SK-N-SH treated with all-trans-retinoic acid at 6 μM for 48 hours (cell line): Measurements from ENCODE around the gene BNC2.
A peak's percentile ranks its signal among the peaks of the same experiment; 100 is the strongest.

Experiments used
- ATAC-seq: fragments of 200-7000 bp; cut with Tn5 transposase; 3 replicates; pipeline ENCODE4 v1.9.1; 2020; ENCODE audit warnings: mild to moderate bottlenecking, moderate library complexity
- ARNTL ChIP-seq: fragments of 450-650 bp; formaldehyde crosslinking; IDR thresholded peaks from 2 replicates; pipeline ENCODE4 v1.5.0; 2020; ENCODE audit warnings: low read depth, mild to moderate bottlenecking, moderate library complexity, borderline replicate concordance
- CSDC2 ChIP-seq: fragments of 250-450 bp; sonication (Bioruptor Pico); IDR thresholded peaks from 2 replicates; pipeline ENCODE4 v1.5.0; 2020; ENCODE audit warnings: mild to moderate bottlenecking, moderate library complexity
- ESRRG ChIP-seq: fragments of 250-450 bp; sonication (Bioruptor Pico); IDR thresholded peaks from 2 replicates; pipeline ENCODE4 v1.6.1; 2021; ENCODE audit warnings: mild to moderate bottlenecking
- GLIS3 ChIP-seq: fragments of 250-450 bp; sonication (Bioruptor Pico); IDR thresholded peaks from 2 replicates; pipeline ENCODE4 v1.5.0; 2020; ENCODE audit warnings: mild to moderate bottlenecking, moderate library complexity
- ISL1 ChIP-seq: fragments of 250-450 bp; sonication (Bioruptor Pico); IDR thresholded peaks from 2 replicates; pipeline ENCODE4 v2.1.2; 2022; ENCODE audit warnings: mild to moderate bottlenecking, moderate library complexity
- OSR1 ChIP-seq: fragments of 250-450 bp; sonication (Bioruptor Pico); IDR thresholded peaks from 2 replicates; pipeline ENCODE4 v1.8.0; 2022; ENCODE audit warnings: moderate library complexity, mild to moderate bottlenecking, inconsistent platforms
- PPARA ChIP-seq: fragments of 250-450 bp; sonication (Bioruptor Pico); IDR thresholded peaks from 2 replicates; pipeline ENCODE4 v1.5.0; 2020; ENCODE audit warnings: mild to moderate bottlenecking, borderline replicate concordance
- RARB ChIP-seq: fragments of 250-450 bp; sonication (Bioruptor Pico); IDR thresholded peaks from 2 replicates; pipeline ENCODE4 v1.8.0; 2021; ENCODE audit warnings: mild to moderate bottlenecking, moderate library complexity
- SNAI2 ChIP-seq: fragments of 250-450 bp; sonication (Bioruptor Pico); IDR thresholded peaks from 2 replicates; pipeline ENCODE4 v1.5.0; 2020; ENCODE audit warnings: mild to moderate bottlenecking, moderate library complexity
- TOX ChIP-seq: fragments of 250-450 bp; sonication (Bioruptor Pico); IDR thresholded peaks from 2 replicates; pipeline ENCODE4 v1.8.0; 2021; ENCODE audit warnings: mild to moderate bottlenecking, moderate library complexity, borderline replicate concordance
- ZC3H10 ChIP-seq: fragments of 250-450 bp; sonication (Bioruptor Pico); IDR thresholded peaks from 2 replicates; pipeline ENCODE4 v1.5.1; 2021; ENCODE audit warnings: mild to moderate bottlenecking, moderate library complexity
- ZFP3 ChIP-seq: fragments of 250-450 bp; sonication (Bioruptor Pico); IDR thresholded peaks from 2 replicates; pipeline ENCODE4 v1.5.0; 2020; ENCODE audit warnings: mild to moderate bottlenecking, moderate library complexity
- ZFP30 ChIP-seq: fragments of 450-650 bp; formaldehyde crosslinking; IDR thresholded peaks from 2 replicates; pipeline ENCODE4 v1.5.0; 2022; ENCODE audit warnings: mild to moderate bottlenecking, moderate library complexity
- ZNF565 ChIP-seq: fragments of 450-650 bp; formaldehyde crosslinking; conservative IDR thresholded peaks from 2 replicates; pipeline ENCODE4 v1.5.0; 2020; ENCODE audit warnings: low read depth, mild to moderate bottlenecking, moderate library complexity
- ZNF70 ChIP-seq: fragments of 450-650 bp; formaldehyde crosslinking; IDR thresholded peaks from 2 replicates; pipeline ENCODE4 v1.5.0; 2020; ENCODE audit warnings: mild to moderate bottlenecking, moderate library complexity
- ZNF8 ChIP-seq: fragments of 450-650 bp; formaldehyde crosslinking; IDR thresholded peaks from 2 replicates; pipeline ENCODE4 v1.5.0; 2020; ENCODE audit warnings: mild to moderate bottlenecking, moderate library complexity
- TF ChIP-seq, protein P1 (sequence below): fragments of 250-450 bp; sonication (Bioruptor Pico); IDR thresholded peaks from 2 replicates; pipeline ENCODE4 v1.8.0; 2020; ENCODE audit warnings: mild to moderate bottlenecking, moderate library complexity, borderline replicate concordance
- TF ChIP-seq, protein P2 (sequence below): fragments of 250-450 bp; sonication (Bioruptor Pico); IDR thresholded peaks from 2 replicates; pipeline ENCODE4 v1.8.0; 2021; ENCODE audit warnings: low read depth, mild to moderate bottlenecking, moderate library complexity, borderline replicate concordance
- TF ChIP-seq, protein P3 (sequence below): fragments of 250-450 bp; sonication (Bioruptor Pico); IDR thresholded peaks from 2 replicates; pipeline ENCODE4 v1.5.1; 2020; ENCODE audit warnings: low read depth, mild to moderate bottlenecking, moderate library complexity
- TF ChIP-seq, protein P4 (sequence below): fragments of 250-450 bp; sonication (Bioruptor Pico); IDR thresholded peaks from 2 replicates; pipeline ENCODE4 v1.5.1; 2021; ENCODE audit warnings: mild to moderate bottlenecking, moderate library complexity
- TF ChIP-seq, protein P5 (sequence below): fragments of 250-450 bp; sonication (Bioruptor Pico); IDR thresholded peaks from 2 replicates; pipeline ENCODE4 v1.5.0; 2020; ENCODE audit warnings: mild to moderate bottlenecking, moderate library complexity

Gene BNC2

DNA sequence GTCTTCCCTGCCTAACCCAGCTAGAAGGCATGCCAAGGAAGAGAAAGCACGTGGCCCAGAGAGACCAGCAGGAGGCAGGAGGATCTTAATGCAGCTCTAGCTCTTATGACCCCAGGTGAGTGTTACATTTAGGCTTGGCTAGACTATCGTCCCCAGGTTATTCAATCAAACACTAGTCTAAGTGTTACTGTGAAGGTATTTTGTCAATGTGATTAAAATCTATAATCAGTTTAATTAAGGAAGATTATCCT, 483.7 kb downstream of the BNC2 start (continued):
- TF ChIP-seq ZNF565 (CRISPR knock-in tag): no peak
- TF ChIP-seq, protein P1, sequence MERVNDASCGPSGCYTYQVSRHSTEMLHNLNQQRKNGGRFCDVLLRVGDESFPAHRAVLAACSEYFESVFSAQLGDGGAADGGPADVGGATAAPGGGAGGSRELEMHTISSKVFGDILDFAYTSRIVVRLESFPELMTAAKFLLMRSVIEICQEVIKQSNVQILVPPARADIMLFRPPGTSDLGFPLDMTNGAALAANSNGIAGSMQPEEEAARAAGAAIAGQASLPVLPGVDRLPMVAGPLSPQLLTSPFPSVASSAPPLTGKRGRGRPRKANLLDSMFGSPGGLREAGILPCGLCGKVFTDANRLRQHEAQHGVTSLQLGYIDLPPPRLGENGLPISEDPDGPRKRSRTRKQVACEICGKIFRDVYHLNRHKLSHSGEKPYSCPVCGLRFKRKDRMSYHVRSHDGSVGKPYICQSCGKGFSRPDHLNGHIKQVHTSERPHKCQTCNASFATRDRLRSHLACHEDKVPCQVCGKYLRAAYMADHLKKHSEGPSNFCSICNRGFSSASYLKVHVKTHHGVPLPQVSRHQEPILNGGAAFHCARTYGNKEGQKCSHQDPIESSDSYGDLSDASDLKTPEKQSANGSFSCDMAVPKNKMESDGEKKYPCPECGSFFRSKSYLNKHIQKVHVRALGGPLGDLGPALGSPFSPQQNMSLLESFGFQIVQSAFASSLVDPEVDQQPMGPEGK (CRISPR knock-in tag): no peak
- TF ChIP-seq, all 23 proteins: peak for 0

DNA sequence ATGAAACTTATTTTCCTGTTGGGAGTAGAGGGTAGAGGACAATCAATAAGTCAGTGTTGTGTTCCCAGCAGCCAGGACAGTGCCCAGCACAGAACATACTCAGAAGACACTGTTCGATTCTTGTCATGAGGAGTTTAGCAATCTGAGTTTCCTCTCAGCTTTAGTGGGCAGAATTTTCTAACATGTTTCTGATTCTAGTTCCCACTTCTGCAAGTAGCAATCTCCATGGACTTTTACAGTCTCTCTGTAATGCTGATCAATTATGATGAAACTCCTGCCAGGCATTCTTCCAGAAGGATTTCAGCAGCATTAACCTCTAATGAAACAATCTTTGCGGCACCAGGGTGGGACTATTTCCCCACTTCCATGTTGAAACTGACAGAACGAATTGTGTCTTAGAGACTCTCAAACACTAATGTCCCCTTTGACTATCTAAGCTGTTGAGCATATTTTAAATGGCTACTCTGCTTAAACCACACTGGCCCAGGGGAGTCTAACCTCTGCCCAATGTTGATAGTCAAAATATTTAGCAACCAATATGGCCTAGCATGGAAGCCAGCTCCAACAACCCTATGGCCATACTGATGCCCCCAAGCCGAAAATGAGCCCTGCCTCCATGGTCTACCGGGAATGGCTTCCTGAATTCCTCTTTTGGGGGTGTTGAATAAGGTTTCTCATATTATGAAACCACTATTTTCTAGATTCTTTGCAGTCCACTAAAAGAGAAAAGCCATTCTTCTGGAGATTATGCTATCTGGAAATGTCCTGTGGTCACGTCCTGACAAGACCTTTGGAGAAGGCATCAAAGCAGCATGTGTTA, 484.3 kb downstream of the BNC2 start:
- peak; percentile 83 for ATAC-seq
- TF ChIP-seq OSR1 (CRISPR knock-in tag) (no peak), ZFP3 (CRISPR knock-in tag) (no peak; the same call in 1 of the 2 replicates), TOX (no peak), ESRRG (CRISPR knock-in tag) (no peak), ZNF565 (CRISPR knock-in tag) (no peak), GLIS3 (CRISPR knock-in tag) (no peak), SNAI2 (CRISPR knock-in tag) (no peak), CSDC2 (CRISPR knock-in tag) (no peak), ZFP30 (CRISPR knock-in tag) (no peak), ZNF8 (CRISPR knock-in tag) (no peak)
- TF ChIP-seq, protein P2, sequence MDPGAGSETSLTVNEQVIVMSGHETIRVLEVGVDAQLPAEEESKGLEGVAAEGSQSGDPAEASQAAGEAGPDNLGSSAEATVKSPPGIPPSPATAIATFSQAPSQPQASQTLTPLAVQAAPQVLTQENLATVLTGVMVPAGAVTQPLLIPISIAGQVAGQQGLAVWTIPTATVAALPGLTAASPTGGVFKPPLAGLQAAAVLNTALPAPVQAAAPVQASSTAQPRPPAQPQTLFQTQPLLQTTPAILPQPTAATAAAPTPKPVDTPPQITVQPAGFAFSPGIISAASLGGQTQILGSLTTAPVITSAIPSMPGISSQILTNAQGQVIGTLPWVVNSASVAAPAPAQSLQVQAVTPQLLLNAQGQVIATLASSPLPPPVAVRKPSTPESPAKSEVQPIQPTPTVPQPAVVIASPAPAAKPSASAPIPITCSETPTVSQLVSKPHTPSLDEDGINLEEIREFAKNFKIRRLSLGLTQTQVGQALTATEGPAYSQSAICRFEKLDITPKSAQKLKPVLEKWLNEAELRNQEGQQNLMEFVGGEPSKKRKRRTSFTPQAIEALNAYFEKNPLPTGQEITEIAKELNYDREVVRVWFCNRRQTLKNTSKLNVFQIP (CRISPR knock-in tag): no peak
- TF ChIP-seq, protein P3, sequence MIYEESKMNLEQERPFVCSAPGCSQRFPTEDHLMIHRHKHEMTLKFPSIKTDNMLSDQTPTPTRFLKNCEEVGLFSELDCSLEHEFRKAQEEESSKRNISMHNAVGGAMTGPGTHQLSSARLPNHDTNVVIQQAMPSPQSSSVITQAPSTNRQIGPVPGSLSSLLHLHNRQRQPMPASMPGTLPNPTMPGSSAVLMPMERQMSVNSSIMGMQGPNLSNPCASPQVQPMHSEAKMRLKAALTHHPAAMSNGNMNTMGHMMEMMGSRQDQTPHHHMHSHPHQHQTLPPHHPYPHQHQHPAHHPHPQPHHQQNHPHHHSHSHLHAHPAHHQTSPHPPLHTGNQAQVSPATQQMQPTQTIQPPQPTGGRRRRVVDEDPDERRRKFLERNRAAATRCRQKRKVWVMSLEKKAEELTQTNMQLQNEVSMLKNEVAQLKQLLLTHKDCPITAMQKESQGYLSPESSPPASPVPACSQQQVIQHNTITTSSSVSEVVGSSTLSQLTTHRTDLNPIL (CRISPR knock-in tag): no peak

DNA sequence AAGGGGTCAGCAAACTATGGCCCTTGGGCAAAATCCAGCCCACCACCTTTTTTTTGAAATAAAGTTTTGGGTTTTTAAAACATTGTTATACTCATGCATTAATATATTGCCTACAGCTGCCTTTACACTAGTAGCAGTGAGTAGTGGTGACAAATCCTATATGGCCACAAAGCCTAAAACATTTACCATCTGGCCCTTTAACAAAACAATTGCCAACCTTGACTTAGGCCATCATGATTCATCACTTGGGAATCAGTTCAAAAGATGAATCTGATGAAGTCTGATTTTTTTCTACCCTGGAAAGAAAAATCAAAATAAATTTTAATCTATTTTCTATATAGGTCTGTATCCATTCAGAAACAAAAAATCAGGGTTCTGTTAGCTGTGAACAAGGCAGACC, 484.9 kb downstream of the BNC2 start:
- TF ChIP-seq ISL1 (CRISPR knock-in tag) (peak; percentile 36; the same call in 1 of the 2 replicates), PPARA (CRISPR knock-in tag) (no peak), RARB (CRISPR knock-in tag) (no peak), OSR1 (CRISPR knock-in tag) (no peak)
- TF ChIP-seq, all 23 proteins: peak for 1
- peak; percentile 92 for ATAC-seq

DNA sequence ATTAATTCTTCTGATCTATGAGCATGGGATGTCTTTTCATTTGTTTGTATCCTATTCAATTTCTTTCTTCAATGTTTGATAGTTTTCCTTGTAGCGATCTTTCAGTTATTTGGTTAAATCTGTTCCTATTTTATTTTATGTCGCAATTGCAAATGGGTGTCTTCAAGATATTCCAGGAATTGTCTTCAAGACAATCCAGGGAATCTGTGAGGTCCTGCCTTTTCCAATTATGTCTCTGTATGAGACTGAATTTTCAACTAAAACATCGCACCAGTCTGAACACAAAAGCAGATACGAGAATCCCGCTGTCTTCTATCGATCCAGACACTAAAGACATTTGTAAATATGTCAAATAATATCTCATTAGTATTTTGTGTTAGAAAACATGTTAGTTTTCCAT, 485.5 kb downstream of the BNC2 start:
- no peak for ATAC-seq
- TF ChIP-seq ZNF565 (CRISPR knock-in tag) (no peak), ISL1 (CRISPR knock-in tag) (no peak), ZNF70 (no peak), ARNTL (CRISPR knock-in tag) (no peak), ZC3H10 (CRISPR knock-in tag) (no peak), ZNF8 (CRISPR knock-in tag) (no peak), TOX (no peak), RARB (CRISPR knock-in tag) (no peak), ZFP30 (CRISPR knock-in tag) (no peak), SNAI2 (CRISPR knock-in tag) (no peak)
- TF ChIP-seq, protein P3 (CRISPR knock-in tag): no peak
- TF ChIP-seq, protein P4, sequence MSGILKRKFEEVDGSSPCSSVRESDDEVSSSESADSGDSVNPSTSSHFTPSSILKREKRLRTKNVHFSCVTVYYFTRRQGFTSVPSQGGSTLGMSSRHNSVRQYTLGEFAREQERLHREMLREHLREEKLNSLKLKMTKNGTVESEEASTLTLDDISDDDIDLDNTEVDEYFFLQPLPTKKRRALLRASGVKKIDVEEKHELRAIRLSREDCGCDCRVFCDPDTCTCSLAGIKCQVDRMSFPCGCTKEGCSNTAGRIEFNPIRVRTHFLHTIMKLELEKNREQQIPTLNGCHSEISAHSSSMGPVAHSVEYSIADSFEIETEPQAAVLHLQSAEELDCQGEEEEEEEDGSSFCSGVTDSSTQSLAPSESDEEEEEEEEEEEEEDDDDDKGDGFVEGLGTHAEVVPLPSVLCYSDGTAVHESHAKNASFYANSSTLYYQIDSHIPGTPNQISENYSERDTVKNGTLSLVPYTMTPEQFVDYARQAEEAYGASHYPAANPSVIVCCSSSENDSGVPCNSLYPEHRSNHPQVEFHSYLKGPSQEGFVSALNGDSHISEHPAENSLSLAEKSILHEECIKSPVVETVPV (CRISPR knock-in tag): no peak
- TF ChIP-seq, protein P5, sequence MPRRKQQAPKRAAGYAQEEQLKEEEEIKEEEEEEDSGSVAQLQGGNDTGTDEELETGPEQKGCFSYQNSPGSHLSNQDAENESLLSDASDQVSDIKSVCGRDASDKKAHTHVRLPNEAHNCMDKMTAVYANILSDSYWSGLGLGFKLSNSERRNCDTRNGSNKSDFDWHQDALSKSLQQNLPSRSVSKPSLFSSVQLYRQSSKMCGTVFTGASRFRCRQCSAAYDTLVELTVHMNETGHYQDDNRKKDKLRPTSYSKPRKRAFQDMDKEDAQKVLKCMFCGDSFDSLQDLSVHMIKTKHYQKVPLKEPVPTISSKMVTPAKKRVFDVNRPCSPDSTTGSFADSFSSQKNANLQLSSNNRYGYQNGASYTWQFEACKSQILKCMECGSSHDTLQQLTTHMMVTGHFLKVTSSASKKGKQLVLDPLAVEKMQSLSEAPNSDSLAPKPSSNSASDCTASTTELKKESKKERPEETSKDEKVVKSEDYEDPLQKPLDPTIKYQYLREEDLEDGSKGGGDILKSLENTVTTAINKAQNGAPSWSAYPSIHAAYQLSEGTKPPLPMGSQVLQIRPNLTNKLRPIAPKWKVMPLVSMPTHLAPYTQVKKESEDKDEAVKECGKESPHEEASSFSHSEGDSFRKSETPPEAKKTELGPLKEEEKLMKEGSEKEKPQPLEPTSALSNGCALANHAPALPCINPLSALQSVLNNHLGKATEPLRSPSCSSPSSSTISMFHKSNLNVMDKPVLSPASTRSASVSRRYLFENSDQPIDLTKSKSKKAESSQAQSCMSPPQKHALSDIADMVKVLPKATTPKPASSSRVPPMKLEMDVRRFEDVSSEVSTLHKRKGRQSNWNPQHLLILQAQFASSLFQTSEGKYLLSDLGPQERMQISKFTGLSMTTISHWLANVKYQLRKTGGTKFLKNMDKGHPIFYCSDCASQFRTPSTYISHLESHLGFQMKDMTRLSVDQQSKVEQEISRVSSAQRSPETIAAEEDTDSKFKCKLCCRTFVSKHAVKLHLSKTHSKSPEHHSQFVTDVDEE: no peak
- TF ChIP-seq, protein P1 (CRISPR knock-in tag): no peak
